SK-N-SH treated with all-trans-retinoic acid at 6 μM for 48 hours (cell line): ENCODE data around the gene LTN1.

ENCODE experiments used
- ATAC-seq: fragments of 200-7000 bp; cut with Tn5 transposase; 3 replicates; pipeline ENCODE4 v1.9.1; 2020; ENCODE audit warnings: mild to moderate bottlenecking, moderate library complexity
- ARNTL ChIP-seq: fragments of 450-650 bp; formaldehyde crosslinking; IDR thresholded peaks from 2 replicates; pipeline ENCODE4 v1.5.0; 2020; ENCODE audit warnings: low read depth, mild to moderate bottlenecking, moderate library complexity, borderline replicate concordance
- BACH2 ChIP-seq: fragments of 250-450 bp; sonication (Bioruptor Pico); IDR thresholded peaks from 2 replicates; pipeline ENCODE4 v1.9.0; 2021; ENCODE audit warnings: mild to moderate bottlenecking, borderline replicate concordance
- CSDC2 ChIP-seq: fragments of 250-450 bp; sonication (Bioruptor Pico); IDR thresholded peaks from 2 replicates; pipeline ENCODE4 v1.5.0; 2020; ENCODE audit warnings: mild to moderate bottlenecking, moderate library complexity
- CSRNP3 ChIP-seq: fragments of 250-450 bp; sonication (Bioruptor Pico); IDR thresholded peaks from 2 replicates; pipeline ENCODE4 v1.5.1; 2021; ENCODE audit warnings: mild to moderate bottlenecking, moderate library complexity
- ESRRG ChIP-seq: fragments of 250-450 bp; sonication (Bioruptor Pico); IDR thresholded peaks from 2 replicates; pipeline ENCODE4 v1.6.1; 2021; ENCODE audit warnings: mild to moderate bottlenecking
- ISL1 ChIP-seq: fragments of 250-450 bp; sonication (Bioruptor Pico); IDR thresholded peaks from 2 replicates; pipeline ENCODE4 v2.1.2; 2022; ENCODE audit warnings: mild to moderate bottlenecking, moderate library complexity
- OSR1 ChIP-seq: fragments of 250-450 bp; sonication (Bioruptor Pico); IDR thresholded peaks from 2 replicates; pipeline ENCODE4 v1.8.0; 2022; ENCODE audit warnings: moderate library complexity, mild to moderate bottlenecking, inconsistent platforms
- PATZ1 ChIP-seq: fragments of 250-450 bp; sonication (Bioruptor Pico); IDR thresholded peaks from 2 replicates; pipeline ENCODE4 v1.8.0; 2020; ENCODE audit warnings: mild to moderate bottlenecking, moderate library complexity, borderline replicate concordance
- PPARA ChIP-seq: fragments of 250-450 bp; sonication (Bioruptor Pico); IDR thresholded peaks from 2 replicates; pipeline ENCODE4 v1.5.0; 2020; ENCODE audit warnings: mild to moderate bottlenecking, borderline replicate concordance
- RARB ChIP-seq: fragments of 250-450 bp; sonication (Bioruptor Pico); IDR thresholded peaks from 2 replicates; pipeline ENCODE4 v1.8.0; 2021; ENCODE audit warnings: mild to moderate bottlenecking, moderate library complexity
- SNAI2 ChIP-seq: fragments of 250-450 bp; sonication (Bioruptor Pico); IDR thresholded peaks from 2 replicates; pipeline ENCODE4 v1.5.0; 2020; ENCODE audit warnings: mild to moderate bottlenecking, moderate library complexity
- TCF4 ChIP-seq: fragments of 250-450 bp; sonication (Bioruptor Pico); IDR thresholded peaks from 2 replicates; pipeline ENCODE4 v1.8.0; 2021; ENCODE audit warnings: mild to moderate bottlenecking, moderate library complexity, borderline replicate concordance
- TOX ChIP-seq: fragments of 250-450 bp; sonication (Bioruptor Pico); IDR thresholded peaks from 2 replicates; pipeline ENCODE4 v1.8.0; 2021; ENCODE audit warnings: mild to moderate bottlenecking, moderate library complexity, borderline replicate concordance
- TSHZ2 ChIP-seq: fragments of 250-450 bp; sonication (Bioruptor Pico); IDR thresholded peaks from 2 replicates; pipeline ENCODE4 v1.5.0; 2020; ENCODE audit warnings: mild to moderate bottlenecking, moderate library complexity
- ZC3H10 ChIP-seq: fragments of 250-450 bp; sonication (Bioruptor Pico); IDR thresholded peaks from 2 replicates; pipeline ENCODE4 v1.5.1; 2021; ENCODE audit warnings: mild to moderate bottlenecking, moderate library complexity
- ZFP3 ChIP-seq: fragments of 250-450 bp; sonication (Bioruptor Pico); IDR thresholded peaks from 2 replicates; pipeline ENCODE4 v1.5.0; 2020; ENCODE audit warnings: mild to moderate bottlenecking, moderate library complexity
- ZFP30 ChIP-seq: fragments of 450-650 bp; formaldehyde crosslinking; IDR thresholded peaks from 2 replicates; pipeline ENCODE4 v1.5.0; 2022; ENCODE audit warnings: mild to moderate bottlenecking, moderate library complexity
- ZNF565 ChIP-seq: fragments of 450-650 bp; formaldehyde crosslinking; conservative IDR thresholded peaks from 2 replicates; pipeline ENCODE4 v1.5.0; 2020; ENCODE audit warnings: low read depth, mild to moderate bottlenecking, moderate library complexity
- ZNF8 ChIP-seq: fragments of 450-650 bp; formaldehyde crosslinking; IDR thresholded peaks from 2 replicates; pipeline ENCODE4 v1.5.0; 2020; ENCODE audit warnings: mild to moderate bottlenecking, moderate library complexity
- TF ChIP-seq, protein P1 (sequence below): fragments of 250-450 bp; sonication (Bioruptor Pico); IDR thresholded peaks from 2 replicates; pipeline ENCODE4 v1.5.1; 2020; ENCODE audit warnings: low read depth, mild to moderate bottlenecking, moderate library complexity
- TF ChIP-seq, protein P2 (sequence below): fragments of 250-450 bp; sonication (Bioruptor Pico); IDR thresholded peaks from 2 replicates; pipeline ENCODE4 v1.8.0; 2021; ENCODE audit warnings: low read depth, mild to moderate bottlenecking, moderate library complexity, borderline replicate concordance

Gene LTN1

GRCh38 chr21:28923439-28923975 is 69.2 kb downstream of the LTN1 start:
- TF ChIP-seq ISL1 (CRISPR knock-in tag) (no peak), TSHZ2 (CRISPR knock-in tag) (peak; percentile 52; the same call in 1 of the 2 replicates), ZNF8 (CRISPR knock-in tag) (no peak), SNAI2 (CRISPR knock-in tag) (no peak)
- TF ChIP-seq, protein P1, sequence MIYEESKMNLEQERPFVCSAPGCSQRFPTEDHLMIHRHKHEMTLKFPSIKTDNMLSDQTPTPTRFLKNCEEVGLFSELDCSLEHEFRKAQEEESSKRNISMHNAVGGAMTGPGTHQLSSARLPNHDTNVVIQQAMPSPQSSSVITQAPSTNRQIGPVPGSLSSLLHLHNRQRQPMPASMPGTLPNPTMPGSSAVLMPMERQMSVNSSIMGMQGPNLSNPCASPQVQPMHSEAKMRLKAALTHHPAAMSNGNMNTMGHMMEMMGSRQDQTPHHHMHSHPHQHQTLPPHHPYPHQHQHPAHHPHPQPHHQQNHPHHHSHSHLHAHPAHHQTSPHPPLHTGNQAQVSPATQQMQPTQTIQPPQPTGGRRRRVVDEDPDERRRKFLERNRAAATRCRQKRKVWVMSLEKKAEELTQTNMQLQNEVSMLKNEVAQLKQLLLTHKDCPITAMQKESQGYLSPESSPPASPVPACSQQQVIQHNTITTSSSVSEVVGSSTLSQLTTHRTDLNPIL (CRISPR knock-in tag), result no peak
- ATAC-seq, result no peak

DNA sequence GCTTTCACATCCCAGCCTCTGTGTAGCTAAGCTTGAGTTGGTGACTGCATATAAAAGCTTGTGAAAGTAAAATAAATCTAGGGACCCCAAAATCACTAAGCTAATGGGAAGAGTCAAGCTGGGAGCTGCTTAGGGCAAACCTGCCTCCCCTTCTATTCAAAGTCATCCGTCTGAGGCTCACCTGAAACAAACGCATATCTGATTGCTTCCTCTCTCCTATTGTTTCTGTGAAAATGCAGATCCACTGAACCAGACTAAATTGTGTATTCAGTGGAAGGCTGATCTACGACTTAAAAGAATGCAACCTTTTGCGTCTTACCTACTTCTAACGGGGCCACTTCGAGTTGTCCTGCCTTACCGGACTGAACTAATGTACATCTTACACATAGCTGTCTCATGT is 70.3 kb downstream of the LTN1 start:
- ATAC-seq, result no peak
- no peak for TF ChIP-seq OSR1 (CRISPR knock-in tag)
- no peak for TF ChIP-seq ARNTL
- TF ChIP-seq CSRNP3, result no peak
- no peak for TF ChIP-seq RARB (CRISPR knock-in tag)
- no peak for TF ChIP-seq ZFP30
- TF ChIP-seq BACH2 (CRISPR knock-in tag), result no peak
- TF ChIP-seq ZNF565 (CRISPR knock-in tag), result no peak
- TF ChIP-seq, protein P1 (CRISPR knock-in tag), result no peak
- no peak for TF ChIP-seq TCF4 (CRISPR knock-in tag)
- TF ChIP-seq ISL1 (CRISPR knock-in tag), result no peak
- TF ChIP-seq, protein P2, sequence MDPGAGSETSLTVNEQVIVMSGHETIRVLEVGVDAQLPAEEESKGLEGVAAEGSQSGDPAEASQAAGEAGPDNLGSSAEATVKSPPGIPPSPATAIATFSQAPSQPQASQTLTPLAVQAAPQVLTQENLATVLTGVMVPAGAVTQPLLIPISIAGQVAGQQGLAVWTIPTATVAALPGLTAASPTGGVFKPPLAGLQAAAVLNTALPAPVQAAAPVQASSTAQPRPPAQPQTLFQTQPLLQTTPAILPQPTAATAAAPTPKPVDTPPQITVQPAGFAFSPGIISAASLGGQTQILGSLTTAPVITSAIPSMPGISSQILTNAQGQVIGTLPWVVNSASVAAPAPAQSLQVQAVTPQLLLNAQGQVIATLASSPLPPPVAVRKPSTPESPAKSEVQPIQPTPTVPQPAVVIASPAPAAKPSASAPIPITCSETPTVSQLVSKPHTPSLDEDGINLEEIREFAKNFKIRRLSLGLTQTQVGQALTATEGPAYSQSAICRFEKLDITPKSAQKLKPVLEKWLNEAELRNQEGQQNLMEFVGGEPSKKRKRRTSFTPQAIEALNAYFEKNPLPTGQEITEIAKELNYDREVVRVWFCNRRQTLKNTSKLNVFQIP (CRISPR knock-in tag), result no peak
- TF ChIP-seq ESRRG, result no peak
- TF ChIP-seq CSDC2, result no peak
- TF ChIP-seq TOX (CRISPR knock-in tag), result no peak
- no peak for TF ChIP-seq ZFP3 (CRISPR knock-in tag)
- no peak for TF ChIP-seq PPARA
- no peak for TF ChIP-seq TSHZ2 (CRISPR knock-in tag)
- no peak for TF ChIP-seq ZC3H10 (CRISPR knock-in tag)
- no peak for TF ChIP-seq PATZ1 (CRISPR knock-in tag)
- TF ChIP-seq ZNF8 (CRISPR knock-in tag), result no peak
